Loucy (cell line): Measurements from ENCODE around the gene LZTS3.
"Not testable (repeated sequence)": the region's sequence is repeated elsewhere in the genome, so short reads cannot be mapped to it uniquely, and the experiment has no call there.

Experiments used
- EZH2phosphoT487 ChIP-seq: fragments of 200-600 bp; IDR thresholded peaks from 2 replicates; pipeline ENCODE4 v1.6.1; 2018; ENCODE audit warnings: antibody characterized with exemption, mild to moderate bottlenecking, moderate library complexity, borderline replicate concordance
- TF ChIP-seq, protein P1 (sequence below): fragments of 200-600 bp; sonication (generic); conservative IDR thresholded peaks from 2 replicates; pipeline ENCODE4 v1.5.1; 2014; ENCODE audit warnings: mild to moderate bottlenecking, antibody characterized with exemption, low read length

DNA sequence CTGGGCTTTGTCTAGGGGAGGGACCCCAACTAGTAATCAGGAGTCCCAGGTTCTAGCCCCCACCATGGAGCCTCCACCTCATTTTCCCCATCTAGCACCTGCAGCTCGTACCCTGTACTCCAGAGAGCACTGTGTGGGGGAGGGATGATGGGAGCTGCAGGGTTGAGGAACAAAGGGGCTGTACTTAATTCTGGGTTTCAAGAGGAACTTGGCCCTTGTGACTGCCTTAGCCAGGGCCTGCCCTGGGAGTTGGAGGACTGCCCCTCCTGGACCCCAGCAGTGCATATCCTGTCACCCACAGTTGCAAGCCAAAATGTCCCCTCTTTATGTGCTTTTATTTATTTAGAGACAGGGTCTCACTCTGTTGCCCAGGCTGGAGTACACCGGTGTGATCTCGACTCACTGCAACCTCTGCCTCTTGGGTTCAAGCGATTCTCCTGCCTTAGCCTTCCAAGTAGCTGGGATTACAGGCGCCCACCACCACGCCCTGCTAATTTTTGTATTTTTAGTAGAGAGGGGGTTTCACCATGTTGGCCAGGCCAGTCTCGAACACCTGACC is 42.1 kb upstream of the LZTS3 start:
- TF ChIP-seq, protein P1, sequence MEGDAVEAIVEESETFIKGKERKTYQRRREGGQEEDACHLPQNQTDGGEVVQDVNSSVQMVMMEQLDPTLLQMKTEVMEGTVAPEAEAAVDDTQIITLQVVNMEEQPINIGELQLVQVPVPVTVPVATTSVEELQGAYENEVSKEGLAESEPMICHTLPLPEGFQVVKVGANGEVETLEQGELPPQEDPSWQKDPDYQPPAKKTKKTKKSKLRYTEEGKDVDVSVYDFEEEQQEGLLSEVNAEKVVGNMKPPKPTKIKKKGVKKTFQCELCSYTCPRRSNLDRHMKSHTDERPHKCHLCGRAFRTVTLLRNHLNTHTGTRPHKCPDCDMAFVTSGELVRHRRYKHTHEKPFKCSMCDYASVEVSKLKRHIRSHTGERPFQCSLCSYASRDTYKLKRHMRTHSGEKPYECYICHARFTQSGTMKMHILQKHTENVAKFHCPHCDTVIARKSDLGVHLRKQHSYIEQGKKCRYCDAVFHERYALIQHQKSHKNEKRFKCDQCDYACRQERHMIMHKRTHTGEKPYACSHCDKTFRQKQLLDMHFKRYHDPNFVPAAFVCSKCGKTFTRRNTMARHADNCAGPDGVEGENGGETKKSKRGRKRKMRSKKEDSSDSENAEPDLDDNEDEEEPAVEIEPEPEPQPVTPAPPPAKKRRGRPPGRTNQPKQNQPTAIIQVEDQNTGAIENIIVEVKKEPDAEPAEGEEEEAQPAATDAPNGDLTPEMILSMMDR, result not testable (repeated sequence)
- not testable (repeated sequence) for TF ChIP-seq EZH2phosphoT487
